ENCODE measurements around the gene REV1.

GRCh38 chr2:99445065-99445464 is 44.8 kb downstream of the REV1 start:
- TF ChIP-seq CTCF (IDR thresholded peaks at IDR 0.05) (no peak), POLR2A (IDR thresholded peaks at IDR 0.05) (no peak)

Measured in adrenal gland (tissue), 5 donors.